HepG2 (cell line): Measurements from ENCODE around the gene MRPL10. TPM values are rescaled to one million over a fixed set of nuclear protein-coding genes. Genes with fewer than 3 reads are reported as not detected.
A peak's percentile ranks its signal among the peaks of the same experiment; 100 is the strongest.

ENCODE experiments used
- BORCS8-MEF2B ChIP-seq: sonication (generic); formaldehyde crosslinking; IDR thresholded peaks from 2 replicates; pipeline ENCODE4 v1.8.0; 2022; ENCODE audit warnings: mild to moderate bottlenecking, missing genetic modification reagents
- ETS1 ChIP-seq: sonication (generic); formaldehyde crosslinking; IDR thresholded peaks from 2 replicates; pipeline ENCODE4 v1.4.0; 2020; ENCODE audit warnings: missing genetic modification reagents
- GATA4 ChIP-seq: sonication (generic); IDR thresholded peaks from 2 replicates; pipeline ENCODE4 v1.6.1; 2016; ENCODE audit warnings: antibody characterized with exemption, low read depth, borderline replicate concordance
- GTF3A ChIP-seq: sonication (generic); formaldehyde crosslinking; conservative IDR thresholded peaks from 2 replicates; pipeline ENCODE4 v1.4.0; 2020; ENCODE audit warnings: mild to moderate bottlenecking, missing genetic modification reagents
- HBP1 ChIP-seq: IDR thresholded peaks from 2 replicates; pipeline ENCODE4 v1.6.1; 2016; ENCODE audit warnings: low read depth, control low read depth
- HNRNPL ChIP-seq: fragments of 200-400 bp; formaldehyde crosslinking; IDR thresholded peaks from 2 replicates; pipeline ENCODE4 v1.6.1; 2017; ENCODE audit warnings: mild to moderate bottlenecking, low read depth, low read length
- HOMEZ ChIP-seq: IDR thresholded peaks from 2 replicates; pipeline ENCODE4 v1.6.1; 2016; ENCODE audit warnings: low read depth
- ISX ChIP-seq: sonication (generic); formaldehyde crosslinking; conservative IDR thresholded peaks from 2 replicates; pipeline ENCODE4 v1.5.0; 2020; ENCODE audit warnings: missing genetic modification reagents
- KLF11 ChIP-seq: IDR thresholded peaks from 2 replicates; pipeline ENCODE4 v1.6.1; 2016; ENCODE audit warnings: missing compliant biosample characterization
- MIER3 ChIP-seq: IDR thresholded peaks from 2 replicates; pipeline ENCODE4 v1.6.1; 2016; ENCODE audit warnings: missing compliant biosample characterization, borderline replicate concordance
- NPAS2 ChIP-seq: sonication (generic); formaldehyde crosslinking; IDR thresholded peaks from 2 replicates; pipeline ENCODE4 v1.8.0; 2022; ENCODE audit warnings: mild to moderate bottlenecking, missing genetic modification reagents, borderline replicate concordance
- RXRA ChIP-seq: sonication (generic); formaldehyde crosslinking; IDR thresholded peaks from 2 replicates; pipeline ENCODE4 v1.5.1; 2020; ENCODE audit warnings: missing genetic modification reagents
- SNAI1 ChIP-seq: sonication (generic); formaldehyde crosslinking; IDR thresholded peaks from 2 replicates; pipeline ENCODE4 v1.5.0; 2020; ENCODE audit warnings: mild to moderate bottlenecking, missing genetic modification reagents, borderline replicate concordance
- SNRNP70 ChIP-seq: fragments of 200-400 bp; formaldehyde crosslinking; IDR thresholded peaks from 2 replicates; pipeline ENCODE4 v1.6.1; 2017; ENCODE audit warnings: mild to moderate bottlenecking, low read depth, low read length, moderate library complexity
- SSRP1 ChIP-seq: IDR thresholded peaks from 2 replicates; pipeline ENCODE4 v1.6.1; 2016; ENCODE audit warnings: control low read depth
- SYNCRIP ChIP-seq: fragments of 200-400 bp; formaldehyde crosslinking; IDR thresholded peaks from 2 replicates; pipeline ENCODE4 v1.6.1; 2018; ENCODE audit warnings: mild to moderate bottlenecking, low read depth, low read length; ENCODE audit not compliant: insufficient read depth
- TCF7L2 ChIP-seq: IDR thresholded peaks from 2 replicates; pipeline ENCODE4 v1.6.1; 2011; ENCODE audit warnings: mild to moderate bottlenecking, low read depth, low read length, moderate library complexity
- ZBTB7A ChIP-seq: sonication (generic); formaldehyde crosslinking; IDR thresholded peaks from 2 replicates; pipeline ENCODE4 v1.8.0; 2022; ENCODE audit warnings: mild to moderate bottlenecking, missing genetic modification reagents
- ZMYM4 ChIP-seq: sonication (generic); formaldehyde crosslinking; IDR thresholded peaks from 2 replicates; pipeline ENCODE4 v1.8.1; 2023; ENCODE audit warnings: mild to moderate bottlenecking, missing genetic modification reagents
- ZNF274 ChIP-seq: sonication (generic); formaldehyde crosslinking; IDR thresholded peaks from 2 replicates; pipeline ENCODE4 v1.5.1; 2020; ENCODE audit warnings: mild to moderate bottlenecking, missing genetic modification reagents
- ZNF414 ChIP-seq: sonication (generic); formaldehyde crosslinking; IDR thresholded peaks from 2 replicates; pipeline ENCODE4 v1.5.0; 2020; ENCODE audit warnings: missing genetic modification reagents
- ZNF564 ChIP-seq: sonication (generic); formaldehyde crosslinking; IDR thresholded peaks from 2 replicates; pipeline ENCODE4 v1.8.1; 2023; ENCODE audit warnings: mild to moderate bottlenecking, missing genetic modification reagents
- ZNF569 ChIP-seq: sonication (generic); formaldehyde crosslinking; IDR thresholded peaks from 2 replicates; pipeline ENCODE4 v1.5.0; 2020; ENCODE audit warnings: mild to moderate bottlenecking, missing genetic modification reagents, moderate library complexity, borderline replicate concordance
- ZNF577 ChIP-seq: sonication (generic); formaldehyde crosslinking; IDR thresholded peaks from 2 replicates; pipeline ENCODE4 v1.4.0; 2020; ENCODE audit warnings: mild to moderate bottlenecking, low read depth, missing genetic modification reagents, borderline replicate concordance
- ZNF678 ChIP-seq: sonication (generic); formaldehyde crosslinking; IDR thresholded peaks from 2 replicates; pipeline ENCODE4 v1.4.0; 2020; ENCODE audit warnings: mild to moderate bottlenecking, missing genetic modification reagents
- polyA plus RNA-seq, 8 experiments: library from polyadenylated mRNA; depleted of rRNA in 3 of 8; stranded (reverse) in 7 of 8; unstranded in 1 of 8; fragments of >200 nt; fragmentation: Illumina TruSeq in 4 of 8; extraction: Trizol in 4 of 8; gene quantifications; 2 replicates each; pipeline versions ENCODE4 v1.2.1 to v1.2.3, GENCODE V29; 2011 to 2016; ENCODE audit warnings: low read depth in 4 of 8, missing spikeins in 1 of 8, mixed read lengths in 1 of 8; ENCODE audit not compliant: insufficient read depth in 1 of 8
- total RNA-seq, 5 experiments: library from RNA; depleted of rRNA; stranded (reverse); fragments of >200 nt; fragmentation: Illumina TruSeq; extraction: Trizol; gene quantifications; 2 replicates each; pipeline ENCODE4 v1.2.3, GENCODE V29; 2016; ENCODE audit warnings: low read depth in 1 of 5

MRPL10 gene
- total and polyA plus RNA-seq, 2 of the 13 experiments (the other 11 are each of a cell fraction or from before 2014, with no cell fraction given), result 56.7 to 149 TPM

- TF ChIP-seq ZNF678 (CRISPR knock-in tag) (no peak), MIER3 (CRISPR knock-in tag) (peak; percentile 67; the same call in 1 of the 2 replicates), GATA4 (no peak), ZNF564 (CRISPR knock-in tag) (no peak), ZNF414 (CRISPR knock-in tag) (no peak), TCF7L2 (no peak), ZNF274 (no peak), ZNF569 (no peak), GTF3A (CRISPR knock-in tag) (no peak), RXRA (no peak), ISX (CRISPR knock-in tag) (0 out of 2 replicates have a peak, but pooled peaks have one; percentile 57), HBP1 (CRISPR knock-in tag) (no peak), ETS1 (CRISPR knock-in tag) (no peak), ZMYM4 (CRISPR knock-in tag) (no peak), SYNCRIP (no peak), HNRNPL (no peak), SNAI1 (0 out of 2 replicates have a peak, but pooled peaks have one; percentile 36), SSRP1 (CRISPR knock-in tag) (no peak), BORCS8-MEF2B (peak; percentile 91), NPAS2 (CRISPR knock-in tag) (no peak), KLF11 (CRISPR knock-in tag) (peak; percentile 95), SNRNP70 (no peak), ZBTB7A (CRISPR knock-in tag) (no peak), ZNF577 (CRISPR knock-in tag) (no peak), HOMEZ (CRISPR knock-in tag) (no peak)
Observed at GRCh38 chr17:47785538-47786123, 45.7 kb downstream of the MRPL10 start (continued).
